IPS-NIHi7 (cell line): ENCODE data around the gene TM7SF2.
"Not testable (repeated sequence)": the region's sequence is repeated elsewhere in the genome, so short reads cannot be mapped to it uniquely, and the experiment has no call there.

Experiments
- DNase-seq: peaks from one replicate; pipeline ENCODE4 v3.0.0; 2012; ENCODE audit warnings: mixed read lengths; ENCODE audit errors: extremely low spot score

Gene TM7SF2

DNA sequence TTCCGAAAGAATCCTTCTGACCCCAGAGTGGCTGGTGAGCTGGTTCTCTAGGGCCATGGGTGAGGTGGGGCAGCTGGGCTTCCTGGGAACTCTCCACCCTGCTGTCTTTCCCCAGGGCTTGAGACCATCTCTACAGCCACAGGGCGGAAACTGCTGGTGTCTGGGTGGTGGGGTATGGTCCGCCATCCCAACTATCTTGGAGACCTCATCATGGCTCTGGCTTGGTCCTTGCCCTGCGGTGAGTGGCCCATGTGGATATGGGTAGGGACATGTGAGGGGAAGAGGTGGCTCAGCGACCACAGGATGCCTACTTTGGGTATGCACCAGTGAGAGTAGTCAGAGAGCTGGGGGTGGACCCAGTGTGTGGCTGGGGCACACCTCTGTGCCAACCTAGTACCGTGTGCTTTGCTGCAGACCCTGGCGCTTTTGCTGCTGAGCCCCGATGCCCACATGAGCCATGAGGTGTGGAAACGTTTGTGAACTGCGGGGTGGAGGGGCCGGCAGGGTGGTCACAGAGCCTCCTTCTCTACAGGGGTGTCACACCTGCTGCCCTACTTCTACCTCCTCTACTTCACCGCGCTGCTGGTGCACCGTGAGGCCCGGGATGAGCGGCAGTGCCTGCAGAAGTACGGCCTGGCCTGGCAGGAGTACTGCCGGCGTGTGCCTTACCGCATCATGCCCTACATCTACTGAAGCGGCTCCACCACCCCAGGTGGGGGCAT is 3.9 kb downstream of the TM7SF2 start:
- no peak for DNase-seq

DNA sequence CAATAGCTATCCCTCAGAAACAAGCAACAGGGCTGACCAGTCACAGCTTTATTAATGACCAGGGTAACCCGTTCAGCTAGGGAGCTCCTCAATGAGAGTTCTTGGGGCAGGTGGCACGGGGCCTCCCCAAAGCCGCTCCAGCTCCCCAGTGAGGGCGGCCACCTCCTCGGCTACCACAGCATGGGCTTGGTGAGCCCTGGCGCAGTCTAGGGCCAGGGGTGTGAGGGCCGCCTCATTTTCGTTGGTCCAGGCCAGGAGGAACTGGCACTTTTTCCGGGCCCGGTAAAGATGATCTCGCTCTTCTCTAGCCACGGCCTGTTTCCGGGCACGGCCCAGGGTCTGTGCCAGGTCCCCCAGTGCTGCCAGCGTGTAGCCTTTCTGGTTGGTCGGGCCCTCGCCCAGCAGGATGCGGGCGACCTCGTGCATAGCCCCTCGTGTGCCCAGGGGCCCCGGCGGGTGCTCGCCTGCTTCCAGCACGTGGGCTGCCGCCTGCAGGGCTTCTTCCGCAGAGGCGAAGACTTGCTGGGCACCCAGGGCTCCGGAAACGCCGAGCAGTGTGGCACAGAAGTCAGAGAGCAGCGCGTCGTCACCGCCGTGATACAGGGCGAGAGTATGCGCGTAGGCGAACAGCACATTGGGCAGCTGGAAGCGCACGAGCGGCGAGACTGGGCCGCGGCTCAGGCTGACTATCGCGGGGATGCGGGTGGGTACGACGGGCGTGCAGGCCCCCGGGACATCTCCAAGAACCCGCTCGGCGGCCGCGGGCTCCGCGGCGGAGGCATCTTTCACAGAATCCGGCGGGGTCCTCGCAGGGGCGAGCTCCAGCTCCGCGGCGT is 4.9 kb downstream of the TM7SF2 start:
- no peak for DNase-seq

DNA sequence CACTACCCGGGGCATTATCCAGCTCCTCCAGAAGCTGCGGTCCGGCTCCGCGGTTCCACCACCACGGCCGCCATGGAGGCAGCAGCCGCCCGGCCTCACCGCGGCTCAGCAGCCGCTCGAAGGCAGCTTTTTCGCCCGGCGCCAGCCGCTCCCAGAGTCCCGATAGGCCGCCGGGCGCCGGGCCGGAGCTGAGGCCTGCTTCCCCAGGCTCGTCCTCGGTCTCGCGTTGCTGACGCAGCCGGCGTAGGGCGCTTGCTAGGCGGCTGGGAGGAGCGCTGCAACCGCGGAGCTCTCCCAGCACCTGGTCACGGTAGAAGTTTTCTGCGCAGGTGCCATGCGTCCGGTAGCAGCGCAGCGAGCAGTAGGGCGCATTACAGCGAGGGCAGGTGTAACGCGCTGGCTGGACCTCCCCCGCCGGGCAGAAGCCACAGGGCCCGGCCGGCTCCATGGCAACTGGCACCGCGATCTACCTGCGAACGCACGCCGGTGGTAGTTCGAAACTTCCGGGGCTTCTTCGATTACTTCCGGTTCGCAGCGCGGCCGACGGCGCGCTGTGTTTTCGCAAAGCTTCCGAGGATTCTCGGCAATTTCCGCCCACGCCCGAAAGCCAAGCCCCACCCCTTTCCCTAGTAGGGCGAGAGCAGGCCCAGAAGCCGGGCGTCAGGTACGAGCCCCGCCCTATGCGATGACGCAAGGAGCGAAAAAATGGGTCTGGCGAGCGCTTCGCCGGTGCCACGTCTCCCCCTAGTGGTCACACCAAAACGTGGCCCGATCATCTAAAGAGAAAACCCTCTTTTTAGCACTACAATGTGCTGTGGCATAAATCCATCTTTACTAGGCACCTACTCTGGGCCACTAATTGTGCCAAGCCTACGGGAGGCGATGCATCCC is 5.8 kb downstream of the TM7SF2 start, which contains the start of gene ZNHIT2:
Gene ZNHIT2 (minus strand): TSS at position 496 of the 891 bp plus-strand sequence. CDS start 48 bp downstream, at position 448.
- DNase-seq = peak; percentile 94

DNA sequence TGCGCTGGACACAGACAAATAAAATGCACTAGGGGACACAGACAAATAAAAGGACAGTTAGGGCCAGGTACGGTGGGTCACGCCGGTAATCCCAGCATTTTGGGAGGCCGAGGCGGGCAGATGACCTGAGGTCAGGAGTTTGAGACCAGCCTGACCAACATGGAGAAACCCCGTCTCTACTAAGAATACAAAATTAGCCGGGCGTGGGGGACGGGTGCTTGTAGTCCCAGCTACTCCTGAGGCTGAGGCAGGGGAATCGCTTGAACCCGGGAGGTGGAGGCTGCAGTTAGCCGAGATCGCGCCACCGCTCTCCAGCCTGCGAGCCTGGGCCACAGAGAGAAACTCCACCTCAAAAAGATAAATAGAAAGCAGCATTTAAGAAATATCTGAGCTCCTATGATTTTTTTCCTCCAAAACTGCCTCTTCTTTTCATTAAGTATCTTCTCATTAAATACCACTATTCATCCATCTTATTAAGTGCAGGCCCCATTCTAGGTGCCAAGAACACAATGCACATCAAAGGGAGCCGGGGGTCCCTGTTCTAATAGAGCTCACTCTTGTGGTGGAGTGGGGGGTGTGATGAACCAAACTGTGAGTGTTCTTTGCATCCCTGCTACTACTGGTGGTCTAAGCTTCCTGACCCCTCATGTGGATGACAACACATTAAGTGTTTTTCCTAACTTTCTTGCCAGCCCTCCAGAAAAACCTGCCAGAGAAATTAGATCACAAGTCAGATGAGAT is 6.6 kb downstream of the TM7SF2 start:
- DNase-seq = no peak

DNA sequence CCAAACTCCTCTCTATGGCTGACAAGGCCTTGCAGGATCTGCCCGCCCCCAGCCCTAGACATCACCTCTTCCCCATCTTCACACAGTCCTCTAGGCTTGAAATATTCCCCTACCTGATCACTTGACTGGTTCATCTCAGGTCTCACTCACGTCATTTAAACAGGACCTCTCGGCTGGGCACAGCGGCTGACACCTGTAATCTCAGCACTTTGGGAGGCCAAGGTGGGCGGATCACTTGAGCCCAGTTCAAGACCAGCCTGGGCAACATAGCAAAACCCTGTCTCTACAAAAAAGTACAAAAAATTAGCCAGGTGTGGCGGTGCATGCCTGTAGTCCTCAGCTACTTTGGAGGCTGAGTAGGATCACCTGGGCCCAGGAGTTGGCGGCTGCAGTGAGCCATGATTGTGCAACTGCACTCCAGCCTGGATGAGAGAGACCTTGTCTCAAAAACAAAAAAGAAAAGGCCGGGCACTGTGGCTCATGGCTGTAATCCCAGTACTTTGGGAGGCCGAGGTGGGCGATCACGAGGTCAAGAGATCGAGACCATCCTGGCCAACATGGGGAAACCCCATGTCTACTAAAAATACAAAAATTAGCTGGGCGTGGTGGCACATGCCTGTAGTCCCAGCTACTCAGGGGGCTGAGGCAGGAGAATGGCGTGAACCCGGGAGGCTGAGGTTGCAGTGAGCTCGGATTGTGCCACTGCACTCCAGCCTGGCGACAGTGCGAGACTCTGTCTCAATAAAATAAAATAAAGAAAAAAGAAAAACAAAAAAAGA is 7.4 kb downstream of the TM7SF2 start:
- DNase-seq = not testable (repeated sequence)

DNA sequence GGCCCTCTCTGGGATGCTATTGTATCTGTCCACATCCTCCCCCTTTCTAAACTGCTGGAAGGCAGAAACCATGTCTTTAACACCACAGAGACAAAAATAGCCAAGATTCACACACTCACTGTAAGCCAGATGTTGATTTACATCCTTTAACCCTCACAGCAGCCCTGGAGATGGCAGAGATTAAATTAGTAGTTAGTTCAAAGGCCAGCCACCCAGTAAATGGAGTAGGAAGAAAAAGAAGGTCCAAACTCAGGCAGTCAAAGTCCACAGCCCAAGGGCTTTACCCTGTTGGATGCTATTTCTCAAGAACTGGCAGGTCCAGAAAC is 8.0 kb downstream of the TM7SF2 start:
- no peak for DNase-seq

DNA sequence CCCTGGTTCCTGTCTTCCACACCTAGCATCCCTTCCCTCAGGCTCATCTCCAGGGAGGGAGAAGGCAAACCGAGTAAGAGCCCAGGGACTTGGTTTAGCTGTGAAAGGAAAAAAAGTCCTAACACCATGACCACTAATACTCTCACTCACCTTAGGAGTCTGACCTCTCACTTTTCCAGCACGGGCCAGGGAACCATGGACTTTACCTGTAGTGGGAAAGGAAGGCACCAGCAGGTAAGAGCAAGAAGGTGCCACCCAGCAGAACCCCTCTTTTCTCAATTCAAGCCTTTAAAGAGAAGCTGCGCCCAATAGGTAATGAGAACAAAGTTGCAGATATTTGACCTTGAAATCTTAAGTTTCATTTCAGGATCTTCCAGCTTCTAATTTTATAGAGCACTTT is 9.2 kb downstream of the TM7SF2 start:
- DNase-seq = no peak

DNA sequence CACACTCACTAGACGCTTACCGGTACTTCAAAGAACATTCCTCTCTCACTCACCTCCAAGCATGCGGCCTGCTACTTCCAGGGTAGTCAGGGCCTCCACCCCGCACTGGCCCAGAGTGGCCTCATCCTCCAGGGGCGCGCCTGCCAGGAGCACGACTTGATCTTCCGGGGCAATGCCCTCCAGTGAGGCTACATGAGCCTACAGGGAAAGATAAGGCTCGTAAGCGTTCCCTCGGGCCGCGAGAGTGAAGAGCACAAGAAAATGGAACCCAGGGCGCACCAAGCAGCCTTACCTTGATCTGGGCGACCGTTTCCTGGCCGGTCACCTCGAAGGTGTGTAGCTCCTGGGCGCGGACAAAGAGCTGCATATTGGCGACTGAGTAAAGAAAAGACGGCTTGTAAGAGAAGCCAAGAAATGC is 9.8 kb downstream of the TM7SF2 start:
- DNase-seq = no peak

DNA sequence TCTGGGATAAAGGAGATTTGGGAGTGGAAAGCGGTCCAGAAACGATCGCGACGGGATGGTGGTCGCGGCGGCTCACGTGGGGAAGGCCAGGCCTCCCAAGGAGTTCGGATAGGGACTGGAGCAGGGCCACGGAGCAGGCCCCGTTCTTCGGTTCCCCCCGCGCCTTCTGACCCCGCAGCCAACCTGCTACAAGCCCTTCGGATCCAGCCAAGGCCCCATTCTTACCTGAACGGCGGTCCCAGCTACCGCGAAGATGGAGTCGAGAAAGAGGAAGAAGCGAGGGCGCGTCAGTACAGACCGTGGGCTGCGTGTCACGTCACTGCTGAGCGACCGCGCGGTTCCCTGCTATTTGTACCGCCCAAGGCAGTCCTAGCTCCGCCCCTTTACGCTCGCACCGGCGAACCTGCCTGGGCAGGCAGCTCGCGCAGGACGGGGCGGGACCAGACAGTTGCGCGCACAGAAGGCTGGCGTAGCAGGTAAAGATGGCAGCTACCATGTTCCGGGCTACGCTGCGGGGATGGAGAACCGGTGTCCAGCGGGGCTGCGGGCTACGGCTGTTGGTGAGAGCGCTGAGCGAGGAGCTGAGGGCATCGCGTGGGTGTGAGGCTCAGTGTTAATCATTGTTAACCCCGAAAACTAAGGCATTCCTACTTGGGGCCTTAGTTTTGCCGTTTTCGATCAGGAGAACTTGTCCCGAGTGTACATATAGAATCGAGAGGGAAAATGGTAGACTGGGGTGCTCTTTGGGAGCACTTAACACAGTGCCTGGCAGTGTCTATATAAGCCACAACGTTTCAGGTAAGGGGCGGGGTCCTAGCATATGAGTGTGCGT is 10.4 kb downstream of the TM7SF2 start, which contains the start of the genes FAU and MRPL49:
Gene FAU (minus strand): TSS at position 270 of the 832 bp plus-strand sequence. CDS start 321 bp downstream, outside the sequence.
Gene MRPL49 (plus strand): TSS at position 457 of the 832 bp plus-strand sequence. CDS start 26 bp downstream, at position 483.
- peak; percentile 97 for DNase-seq

DNA sequence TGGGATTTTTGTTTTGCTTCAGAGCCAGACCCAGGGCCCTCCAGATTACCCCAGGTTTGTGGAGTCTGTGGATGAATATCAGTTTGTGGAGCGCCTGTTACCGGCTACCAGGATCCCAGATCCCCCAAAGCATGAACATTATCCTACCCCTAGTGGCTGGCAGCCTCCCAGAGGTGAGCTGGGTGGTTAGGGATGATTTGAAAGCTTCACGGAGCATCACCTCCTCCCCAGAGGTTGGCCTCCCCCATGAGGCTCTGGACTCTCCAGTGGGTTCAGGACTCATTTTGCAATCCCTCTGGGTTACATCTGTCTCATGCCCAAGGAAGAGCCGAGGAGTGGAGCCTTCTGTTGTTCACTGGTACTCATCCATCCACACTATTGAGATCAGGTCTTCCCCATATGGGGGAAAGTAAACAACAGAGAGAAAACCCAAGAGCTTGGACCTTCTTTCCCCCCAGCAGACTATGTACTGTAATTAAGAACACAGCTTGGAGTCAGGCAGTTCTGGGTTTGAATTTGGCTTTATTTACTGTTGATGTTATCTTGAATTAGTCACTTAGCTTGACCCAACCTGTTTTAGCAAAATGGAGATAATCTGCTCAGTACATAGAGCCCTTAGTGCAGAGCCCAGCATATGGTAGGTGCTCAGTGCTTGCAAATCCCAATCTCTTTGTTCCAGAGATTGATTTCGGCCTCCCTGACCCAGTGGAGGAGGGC is 13.0 kb downstream of the TM7SF2 start:
- DNase-seq = no peak

DNA sequence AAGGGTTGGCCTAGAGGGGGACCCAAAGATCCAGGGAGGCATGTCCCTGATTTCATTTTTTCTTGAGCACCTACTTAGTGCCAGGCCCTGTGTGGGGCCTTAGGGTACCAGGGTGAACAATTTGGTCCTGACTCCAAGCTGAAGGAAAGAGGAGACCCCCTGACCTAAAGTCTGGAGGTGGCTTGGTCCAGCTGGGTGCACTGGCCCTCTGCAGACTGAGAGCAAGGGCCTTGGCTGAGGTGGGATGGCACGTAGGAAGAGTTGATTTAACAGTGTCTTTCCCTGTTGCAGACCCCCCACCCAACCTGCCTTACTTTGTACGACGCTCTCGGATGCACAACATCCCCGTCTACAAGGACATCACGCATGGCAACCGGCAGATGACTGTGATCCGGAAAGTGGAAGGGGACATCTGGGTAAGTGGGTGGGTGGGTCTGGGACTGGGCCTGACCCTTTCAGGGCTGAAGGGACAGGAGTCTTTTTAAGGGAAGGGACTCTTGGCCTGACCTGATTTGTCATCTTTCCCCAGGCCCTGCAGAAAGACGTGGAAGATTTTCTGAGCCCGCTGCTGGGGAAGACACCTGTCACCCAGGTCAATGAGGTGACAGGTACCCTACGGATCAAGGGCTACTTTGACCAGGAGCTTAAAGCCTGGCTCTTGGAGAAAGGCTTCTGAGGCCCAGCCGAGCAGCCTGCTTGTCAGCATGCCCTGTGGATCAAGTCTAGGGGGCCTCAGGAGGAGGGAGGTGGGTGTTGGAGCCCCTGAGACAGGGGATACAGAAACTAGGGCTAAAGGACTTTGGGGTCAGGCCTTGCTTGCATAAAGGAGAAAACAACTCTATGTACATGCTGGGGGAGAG is 13.8 kb downstream of the TM7SF2 start:
- no peak for DNase-seq

DNA sequence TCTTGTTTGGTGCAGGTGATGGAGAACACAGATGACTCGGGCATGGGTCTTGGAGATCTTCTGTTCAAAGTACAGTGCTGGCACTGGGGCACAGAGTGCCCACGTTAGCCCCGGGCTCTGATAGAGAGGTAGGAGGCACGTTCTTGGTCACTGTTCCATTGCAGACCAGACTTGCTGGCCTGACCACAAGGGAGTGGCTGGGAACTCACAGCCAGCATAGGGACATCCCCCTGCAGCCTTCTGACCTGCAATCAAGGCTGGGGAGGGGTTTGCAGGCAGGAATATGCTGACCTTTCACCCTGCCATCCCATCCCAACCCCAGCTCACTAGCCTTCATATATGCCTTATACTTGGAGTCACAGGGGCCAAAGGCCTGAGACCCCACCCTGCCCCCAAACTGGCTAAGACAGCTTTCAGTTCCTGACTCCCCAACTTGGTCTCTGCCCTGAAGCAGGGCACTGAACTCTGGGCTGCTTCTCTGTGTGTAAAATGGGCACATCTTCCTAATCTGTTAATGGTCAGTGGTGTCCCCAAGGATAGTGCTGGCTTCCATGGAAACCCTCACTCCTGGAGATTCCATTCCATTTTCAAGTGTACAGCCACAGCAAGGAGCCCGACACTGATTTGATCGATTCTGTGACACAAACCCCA is 15.1 kb downstream of the TM7SF2 start:
- DNase-seq = no peak

DNA sequence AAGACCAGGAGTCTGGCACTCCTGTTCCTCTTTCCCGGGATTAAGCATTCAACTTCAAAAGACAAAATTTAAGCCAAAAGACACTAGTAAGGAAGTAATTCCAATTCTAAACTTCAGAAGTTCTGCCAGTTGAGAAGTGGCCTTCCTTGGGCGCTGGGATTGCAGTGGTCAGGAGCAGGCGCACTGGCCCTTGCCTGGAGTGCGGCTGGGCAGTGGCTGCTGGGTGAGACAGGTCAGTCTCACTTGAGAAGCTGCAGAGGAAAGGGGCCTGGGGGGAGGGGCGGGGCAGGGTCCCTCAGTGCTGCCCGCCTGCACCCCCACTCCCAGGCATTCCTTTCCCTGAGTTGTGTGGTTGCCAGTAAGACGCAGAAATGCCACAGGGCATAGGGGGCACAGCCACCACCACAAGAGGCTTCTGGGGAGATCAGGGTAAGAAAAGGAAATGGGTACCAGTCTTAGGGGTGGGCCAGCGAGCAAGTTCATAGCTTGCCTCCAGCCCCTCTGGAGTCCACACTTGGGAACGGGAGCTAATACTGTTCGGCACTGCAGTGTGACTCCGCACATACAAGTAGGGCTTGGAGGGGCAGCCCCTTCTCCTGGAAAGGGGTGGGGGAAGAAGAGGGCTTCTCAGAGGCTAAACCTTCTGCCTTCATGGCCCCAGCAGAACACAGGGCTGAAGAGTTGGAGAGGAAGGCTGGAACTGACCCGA is 16.0 kb downstream of the TM7SF2 start:
- no peak for DNase-seq

DNA sequence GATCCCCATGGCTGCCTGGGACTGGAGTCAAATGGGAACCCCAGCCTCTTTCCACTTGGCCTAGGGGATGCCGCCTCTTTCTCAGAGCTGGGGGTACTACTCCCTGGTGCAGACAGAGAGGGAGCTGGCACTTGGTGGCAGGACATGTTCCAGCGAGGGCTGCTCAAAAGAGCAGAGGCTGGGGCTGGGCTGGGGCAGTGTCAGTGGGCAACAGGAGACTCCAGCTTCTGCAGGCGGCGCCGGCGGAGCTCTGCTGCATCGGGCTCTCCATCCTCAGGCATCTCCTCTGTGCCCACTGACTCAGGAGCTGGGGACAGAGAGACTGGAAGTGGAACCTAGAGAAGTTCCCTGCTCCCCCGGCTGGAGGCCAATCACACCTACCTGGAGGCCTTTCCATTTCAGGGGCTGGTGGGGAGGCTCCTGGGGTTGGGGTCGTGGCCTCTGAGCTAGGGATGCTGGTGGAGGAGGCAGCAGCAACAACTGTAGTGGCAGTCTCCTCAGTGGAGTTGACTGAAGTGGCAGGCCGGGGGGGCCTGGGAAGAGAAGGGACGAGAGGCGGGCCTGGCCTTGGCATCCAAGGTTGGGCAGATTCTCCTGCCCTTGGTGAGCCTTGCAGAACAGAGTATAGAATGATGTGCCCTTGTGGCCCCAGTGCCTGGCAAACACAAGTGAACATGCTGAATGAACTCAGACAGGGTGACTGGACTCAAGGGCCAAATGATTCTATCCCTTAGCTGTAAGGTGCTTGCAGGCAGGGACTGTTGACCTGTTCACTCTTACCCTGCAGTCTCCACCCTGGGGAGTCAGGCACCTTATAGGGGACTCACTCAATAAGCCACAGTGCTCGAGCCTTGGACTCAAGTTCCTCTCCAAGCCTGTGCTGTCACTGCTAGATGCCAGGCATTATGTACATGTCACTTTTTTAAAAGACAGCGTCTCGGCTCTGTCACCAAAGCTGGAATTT is 16.8 kb downstream of the TM7SF2 start:
- DNase-seq = no peak

DNA sequence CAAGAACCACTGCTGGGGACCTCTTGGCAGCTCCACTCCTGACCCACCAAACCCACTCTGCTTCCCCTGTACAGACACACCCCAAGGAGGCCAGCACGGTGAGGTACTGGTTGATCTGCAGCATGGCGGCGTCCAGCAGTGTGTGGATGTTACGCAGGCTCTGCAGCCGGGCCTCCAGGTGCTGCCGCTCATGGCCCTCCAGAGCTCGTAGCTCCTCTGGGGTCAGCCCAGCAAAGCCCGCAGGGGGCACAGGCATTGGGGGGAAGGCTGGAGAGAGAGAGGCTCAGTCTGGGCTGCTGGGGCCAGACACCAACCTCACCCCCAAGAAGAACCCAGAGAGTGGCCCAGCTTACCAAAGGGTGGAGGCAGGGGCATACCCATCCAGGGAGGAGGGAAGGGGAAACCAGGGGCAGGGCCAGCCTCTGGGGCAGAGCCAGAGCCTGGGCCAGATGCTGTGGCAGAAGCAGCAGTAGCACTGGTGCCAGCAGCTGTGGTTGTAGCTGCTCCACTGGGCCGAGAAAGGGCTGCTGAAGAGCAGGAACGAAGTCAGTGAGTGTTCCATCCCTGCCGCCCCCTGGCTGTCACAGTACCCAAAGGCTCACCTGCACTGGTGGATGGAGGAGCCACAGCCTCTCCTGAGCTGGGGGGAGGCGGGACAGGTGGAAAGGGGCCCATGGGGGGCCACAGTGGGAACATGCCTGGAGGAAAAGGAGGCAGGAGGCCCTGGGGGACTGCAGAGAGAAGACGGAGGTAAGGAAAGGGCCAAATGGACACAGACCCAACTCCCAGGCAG is 18.2 kb downstream of the TM7SF2 start:
- no peak for DNase-seq
